IMR-90 (cell line): ENCODE data around the gene HOXD3. TPM values are rescaled to one million over a fixed set of nuclear protein-coding genes. Genes with fewer than 3 reads are reported as not detected.
A peak's percentile ranks its signal among the peaks of the same experiment; 100 is the strongest.

Experiments
- ATAC-seq: fragments of 200-7000 bp; cut with Tn5 transposase; 2 replicates; pipeline ENCODE4 v1.9.1; 2020; ENCODE audit warnings: low read depth, mild to moderate bottlenecking, moderate library complexity
- BruUV-seq: library from RNA; stranded (reverse); fragments of 400-500 nt; replicated peaks from 2 replicates; lab custom pipeline; 2021; lab: Mats Ljungman, UMichigan
- CTCF ChIA-PET: fragments of 300-600 bp; formaldehyde crosslinking; extraction: SDS; loops from one replicate; lab custom pipeline; 2021; ENCODE audit warnings: antibody characterized with exemption; lab: Yijun Ruan, JAX
- POLR2A ChIA-PET: fragments of 300-600 bp; sonication (Branson Sonifier 250); formaldehyde crosslinking; loops from one replicate; lab custom pipeline; 2022; ENCODE audit warnings: antibody characterized with exemption; ENCODE audit not compliant: unreplicated experiment; lab: Charles Lee
- DNase-seq: peaks from one replicate; pipeline ENCODE4 v3.0.0; 2013
- H2AFZ ChIP-seq: replicated peaks from 2 replicates; pipeline ENCODE3; 2013; ENCODE audit warnings: low read length, mild to moderate bottlenecking; ENCODE audit not compliant: poor library complexity
- H2AK5ac ChIP-seq: 2 replicates; pipeline ENCODE4 v1.6.1; 2013; ENCODE audit warnings: low read depth, low read length, inconsistent platforms
- H2AK9ac ChIP-seq: replicated peaks from 2 replicates; pipeline ENCODE3; 2013; ENCODE audit warnings: mild to moderate bottlenecking, low read depth, low read length, moderate library complexity; ENCODE audit not compliant: poor library complexity
- H2BK120ac ChIP-seq: 2 replicates; pipeline ENCODE4 v1.6.1; 2013; ENCODE audit warnings: low read depth, low read length, inconsistent platforms
- H2BK15ac ChIP-seq: 3 replicates; pipeline ENCODE4 v1.6.1; 2013; ENCODE audit warnings: low read depth, low read length, inconsistent platforms
- H2BK20ac ChIP-seq: 2 replicates; pipeline ENCODE4 v1.6.1; 2013; ENCODE audit warnings: low read depth, mild to moderate bottlenecking, inconsistent platforms, low read length, moderate library complexity
- H2BK5ac ChIP-seq: 2 replicates; pipeline ENCODE4 v1.6.1; 2013; ENCODE audit warnings: mild to moderate bottlenecking, low read depth, low read length, inconsistent platforms; ENCODE audit not compliant: poor library complexity, severe bottlenecking
- H3K14ac ChIP-seq: replicated peaks from 2 replicates; pipeline ENCODE4 v1.6.1; 2013; ENCODE audit warnings: low read depth, low read length, inconsistent platforms
- H3K18ac ChIP-seq: 2 replicates; pipeline ENCODE4 v1.6.1; 2013; ENCODE audit warnings: low read depth, low read length, control low read depth
- H3K23ac ChIP-seq: 2 replicates; pipeline ENCODE4 v1.6.1; 2013; ENCODE audit warnings: low read depth, low read length, inconsistent platforms
- H3K27ac ChIP-seq: 2 replicates; pipeline ENCODE4 v1.5.1; 2013; ENCODE audit warnings: mild to moderate bottlenecking, control low read depth, low read length; ENCODE audit not compliant: insufficient read depth
- H3K27me3 ChIP-seq: 2 replicates; pipeline ENCODE4 v1.6.1; 2013; ENCODE audit warnings: low read length; ENCODE audit not compliant: control insufficient read depth, insufficient read depth
- H3K36me3 ChIP-seq: 2 replicates; pipeline ENCODE4 v1.6.1; 2013; ENCODE audit warnings: low read length, mixed read lengths; ENCODE audit not compliant: control insufficient read depth, insufficient read depth
- H3K4ac ChIP-seq: 2 replicates; pipeline ENCODE4 v1.6.1; 2013; ENCODE audit warnings: low read depth, low read length, inconsistent platforms
- H3K4me1 ChIP-seq: 2 replicates; pipeline ENCODE4 v1.6.1; 2013; ENCODE audit warnings: low read length, mixed read lengths; ENCODE audit not compliant: control insufficient read depth, insufficient read depth
- H3K4me2 ChIP-seq: 2 replicates; pipeline ENCODE4 v1.6.1; 2013; ENCODE audit warnings: low read depth, mild to moderate bottlenecking, control low read depth, low read length, moderate library complexity
- H3K4me3 ChIP-seq: 2 replicates; pipeline ENCODE4 v1.5.1; 2013; ENCODE audit warnings: low read depth, mild to moderate bottlenecking, control low read depth, low read length, moderate library complexity; ENCODE audit not compliant: insufficient read depth
- H3K56ac ChIP-seq: 2 replicates; pipeline ENCODE4 v1.6.1; 2013; ENCODE audit warnings: low read length, inconsistent platforms; ENCODE audit not compliant: insufficient read depth; ENCODE audit errors: extremely low read depth
- H3K79me1 ChIP-seq, 2 experiments: 2 replicates each; pipeline ENCODE4 v1.6.1; 2013; ENCODE audit warnings: low read length in 2 of 2, inconsistent platforms in 1 of 2, low read depth in 1 of 2
- H3K9ac ChIP-seq: 2 replicates; pipeline ENCODE4 v1.6.1; 2013; ENCODE audit warnings: low read depth, low read length, control low read depth
- H3K9me1 ChIP-seq: 2 replicates; pipeline ENCODE4 v1.6.1; 2013; ENCODE audit warnings: low read length, inconsistent platforms; ENCODE audit not compliant: insufficient read depth
- H3K9me3 ChIP-seq: 2 replicates; pipeline ENCODE4 v1.6.1; 2013; ENCODE audit warnings: low read length; ENCODE audit not compliant: control insufficient read depth, insufficient read depth
- H4K20me1 ChIP-seq: 2 replicates; pipeline ENCODE4 v1.6.1; 2013; ENCODE audit warnings: low read length, inconsistent platforms; ENCODE audit not compliant: insufficient read depth
- H4K5ac ChIP-seq: 2 replicates; pipeline ENCODE4 v1.6.1; 2013; ENCODE audit warnings: mild to moderate bottlenecking, low read depth, low read length, control low read depth
- H4K8ac ChIP-seq, 2 experiments: 2 replicates each; pipeline ENCODE4 v1.6.1; 2013; ENCODE audit warnings: low read depth in 2 of 2, low read length in 2 of 2, control low read depth in 1 of 2, inconsistent platforms in 1 of 2
- H4K91ac ChIP-seq: 2 replicates; pipeline ENCODE4 v1.6.1; 2013; ENCODE audit warnings: low read depth, low read length, inconsistent platforms; ENCODE audit not compliant: insufficient read depth
- BHLHE40 ChIP-seq: fragments of 150-350 bp; IDR thresholded peaks from 2 replicates; pipeline ENCODE4 v1.6.1; 2016; ENCODE audit warnings: mild to moderate bottlenecking, low read depth, low read length
- CHD1 ChIP-seq: IDR thresholded peaks from 2 replicates; pipeline ENCODE4 v1.6.1; 2012; ENCODE audit warnings: low read depth, low read length, improper control_type of control experiment
- MAZ ChIP-seq: IDR thresholded peaks from 2 replicates; pipeline ENCODE4 v1.6.1; 2012; ENCODE audit warnings: low read depth, mild to moderate bottlenecking, low read length, improper control_type of control experiment, moderate library complexity, borderline replicate concordance
- NFE2L2 ChIP-seq: fragments of 150-350 bp; IDR thresholded peaks from 2 replicates; pipeline ENCODE4 v1.6.1; 2016; ENCODE audit warnings: low read depth, mild to moderate bottlenecking, low read length
- RFX5 ChIP-seq: IDR thresholded peaks from 2 replicates; pipeline ENCODE4 v1.8.0; 2012; ENCODE audit warnings: low read depth, mild to moderate bottlenecking, low read length, moderate library complexity
- WGBS, 2 experiments: methylation state at CpG; one replicate each; pipeline versions ENCODE4 v1.1.5 to v1.1.7; 2013; ENCODE audit warnings: missing lambda C conversion rate in 2 of 2; ENCODE audit not compliant: insufficient read length in 1 of 2; ENCODE audit errors: extremely low coverage in 2 of 2; 5-methylcytosine and 5-hydroxymethylcytosine counted together
- dilution Hi-C: fragments of 300-500 bp; cut with HindIII; formaldehyde crosslinking; loops from one replicate; pipeline ENCODE4 v1.14.3; 2018; ENCODE audit warnings: low sequenced_read_pairs; ENCODE audit not compliant: unreplicated experiment
- in situ Hi-C: fragments of 300-500 bp; cut with MboI; formaldehyde crosslinking; loops from 3 replicates; pipeline ENCODE4 v1.14.3; 2019; ENCODE audit warnings: low sequenced_read_pairs, inconsistent platforms, mixed read lengths
- intact Hi-C: fragments of 100-400 bp; cut with micrococcal nuclease; formaldehyde crosslinking; loops from 2 replicates; pipeline ENCODE4 v1.10.0; 2022
- polyA plus RNA-seq, 3 experiments: library from polyadenylated mRNA; depleted of rRNA; stranded (reverse); fragments of >200 nt; gene quantifications; 2 replicates each; pipeline ENCODE4 v1.2.3, GENCODE V29; 2012; ENCODE audit warnings: low replicate concordance in 1 of 3
- total RNA-seq: library from RNA; depleted of rRNA; stranded (reverse); fragments of >200 nt; gene quantifications from 2 replicates; pipeline ENCODE4 v1.2.3, GENCODE V29; 2012
- TF ChIP-seq, protein P1 (sequence below): fragments of 150-350 bp; IDR thresholded peaks from 2 replicates; pipeline ENCODE4 v1.6.1; 2016; ENCODE audit warnings: low read depth, mild to moderate bottlenecking, low read length, moderate library complexity, borderline replicate concordance

The HOXD3 gene
- total and polyA plus RNA-seq, 2 of the 4 experiments (the other 2 are of a cell fraction) = not detected

DNA sequence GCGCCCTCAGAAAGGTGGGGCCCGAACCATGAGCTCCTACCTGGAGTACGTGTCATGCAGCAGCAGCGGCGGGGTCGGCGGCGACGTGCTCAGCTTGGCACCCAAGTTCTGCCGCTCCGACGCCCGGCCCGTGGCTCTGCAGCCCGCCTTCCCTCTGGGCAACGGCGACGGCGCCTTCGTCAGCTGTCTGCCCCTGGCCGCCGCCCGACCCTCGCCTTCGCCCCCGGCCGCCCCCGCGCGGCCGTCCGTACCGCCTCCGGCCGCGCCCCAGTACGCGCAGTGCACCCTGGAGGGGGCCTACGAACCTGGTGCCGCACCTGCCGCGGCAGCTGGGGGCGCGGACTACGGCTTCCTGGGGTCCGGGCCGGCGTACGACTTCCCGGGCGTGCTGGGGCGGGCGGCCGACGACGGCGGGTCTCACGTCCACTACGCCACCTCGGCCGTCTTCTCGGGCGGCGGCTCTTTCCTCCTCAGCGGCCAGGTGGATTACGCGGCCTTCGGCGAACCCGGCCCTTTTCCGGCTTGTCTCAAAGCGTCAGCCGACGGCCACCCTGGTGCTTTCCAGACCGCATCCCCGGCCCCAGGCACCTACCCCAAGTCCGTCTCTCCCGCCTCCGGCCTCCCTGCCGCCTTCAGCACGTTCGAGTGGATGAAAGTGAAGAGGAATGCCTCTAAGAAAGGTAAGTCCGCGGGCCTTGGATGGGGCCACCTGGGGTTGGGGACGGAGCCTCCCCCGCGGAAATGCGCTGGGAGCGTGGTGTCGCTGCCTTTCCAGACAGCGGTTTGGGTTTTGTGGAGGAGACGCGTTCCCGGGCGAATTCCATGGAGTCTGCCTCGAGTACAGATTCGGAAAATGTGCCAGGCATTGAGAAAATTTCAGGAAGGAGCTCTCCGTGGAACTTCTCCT is 31.9 kb downstream of the HOXD3 start:
- TF ChIP-seq RFX5 (no peak), CHD1 (no peak), MAZ (no peak), BHLHE40 (no peak), NFE2L2 (no peak)
- TF ChIP-seq, protein P1, sequence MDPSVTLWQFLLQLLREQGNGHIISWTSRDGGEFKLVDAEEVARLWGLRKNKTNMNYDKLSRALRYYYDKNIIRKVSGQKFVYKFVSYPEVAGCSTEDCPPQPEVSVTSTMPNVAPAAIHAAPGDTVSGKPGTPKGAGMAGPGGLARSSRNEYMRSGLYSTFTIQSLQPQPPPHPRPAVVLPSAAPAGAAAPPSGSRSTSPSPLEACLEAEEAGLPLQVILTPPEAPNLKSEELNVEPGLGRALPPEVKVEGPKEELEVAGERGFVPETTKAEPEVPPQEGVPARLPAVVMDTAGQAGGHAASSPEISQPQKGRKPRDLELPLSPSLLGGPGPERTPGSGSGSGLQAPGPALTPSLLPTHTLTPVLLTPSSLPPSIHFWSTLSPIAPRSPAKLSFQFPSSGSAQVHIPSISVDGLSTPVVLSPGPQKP = no peak
- Histone ChIP-seq H4K8ac (no peak overlapping the region), H3K79me1 (no peaks in the 10 kb centered on the region), H4K91ac (no peak overlapping the region), H3K9me3 (peaks cover 11% of the 10 kb centered on the region), H2AK5ac (no peak overlapping the region), H4K5ac (no peak overlapping the region), H2BK20ac (no peak overlapping the region), H3K36me3 (no peaks in the 10 kb centered on the region), H2BK120ac (no peak overlapping the region), H2BK15ac (no peak overlapping the region), H3K9me1 (no peaks in the 10 kb centered on the region), H3K56ac (no peak overlapping the region), H2AFZ (peak overlapping the region; percentile 68), H3K23ac (no peak overlapping the region), H4K20me1 (no peaks in the 10 kb centered on the region), H3K9ac (no peak overlapping the region), H2AK9ac (no peak overlapping the region), H3K18ac (no peak overlapping the region), H3K27me3 (peaks cover 51% of the 10 kb centered on the region), H3K4ac (no peak overlapping the region), H3K4me3 (0 out of 2 replicates have a peak overlapping the region, but pooled peaks have one; percentile 50), H3K14ac (no peak overlapping the region), H3K27ac (no peak overlapping the region), H3K4me2 (peak overlapping the region; percentile 48; the same call in 1 of the 2 replicates), H3K4me1 (peaks cover 2% of the 10 kb centered on the region; the same call in 1 of the 2 replicates), H2BK5ac (no peak overlapping the region)
- DNase-seq (no peak), ATAC-seq (no peak)
- dilution Hi-C loops (no loop called here), intact Hi-C loops (no loop called here), in situ Hi-C loops (no loop called here)
- no TSS peak for BruUV-seq
- POLR2A ChIA-PET = no interaction called here
- 5% methylated on average over 44 of the region's 98 CpGs; no CpG with 5 or more reads in 1 of the 2 experiments for WGBS, 2 experiments
- CTCF ChIA-PET = no interaction called here
